ENCODE measurements around the gene KRTAP10-6. TPM values are rescaled to one million over a fixed set of nuclear protein-coding genes. Genes with fewer than 3 reads are reported as not detected.
A peak's percentile ranks its signal among the peaks of the same experiment; 100 is the strongest.
"Not testable (repeated sequence)": the region's sequence is repeated elsewhere in the genome, so short reads cannot be mapped to it uniquely, and the experiment has no call there.

KRTAP10-6 gene
- total RNA-seq, 1 donor from 2014 or later, result not detected

DNA sequence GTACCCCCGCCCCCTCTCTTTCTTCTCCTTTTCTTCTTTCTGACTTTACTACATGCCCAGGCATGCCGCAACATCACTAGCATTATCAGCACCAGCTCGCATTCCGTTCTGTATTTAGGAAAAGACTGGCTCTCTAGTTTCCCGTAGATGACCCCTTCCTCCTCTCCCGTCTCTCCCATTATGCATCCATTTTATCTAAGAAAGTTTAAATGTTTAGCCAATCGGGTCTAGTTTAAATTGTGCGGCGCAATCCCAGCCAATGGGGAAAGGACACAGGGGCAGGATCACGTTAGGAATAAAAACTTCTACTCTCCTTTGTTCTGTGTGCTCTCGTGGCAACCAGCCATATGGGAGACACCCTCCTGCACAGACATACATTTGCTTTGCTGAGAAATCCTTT, 5.8 kb upstream of the KRTAP10-6 start:
- DNase-seq (ENCODE audit: extremely low spot score, unreplicated experiment), result no peak
- H3K27me3 Mint-ChIP-seq, result peaks cover 3% of the 10 kb centered on the region
- H3K27ac Mint-ChIP-seq, result peak overlapping the region; percentile 36
- TF ChIP-seq, protein P1, sequence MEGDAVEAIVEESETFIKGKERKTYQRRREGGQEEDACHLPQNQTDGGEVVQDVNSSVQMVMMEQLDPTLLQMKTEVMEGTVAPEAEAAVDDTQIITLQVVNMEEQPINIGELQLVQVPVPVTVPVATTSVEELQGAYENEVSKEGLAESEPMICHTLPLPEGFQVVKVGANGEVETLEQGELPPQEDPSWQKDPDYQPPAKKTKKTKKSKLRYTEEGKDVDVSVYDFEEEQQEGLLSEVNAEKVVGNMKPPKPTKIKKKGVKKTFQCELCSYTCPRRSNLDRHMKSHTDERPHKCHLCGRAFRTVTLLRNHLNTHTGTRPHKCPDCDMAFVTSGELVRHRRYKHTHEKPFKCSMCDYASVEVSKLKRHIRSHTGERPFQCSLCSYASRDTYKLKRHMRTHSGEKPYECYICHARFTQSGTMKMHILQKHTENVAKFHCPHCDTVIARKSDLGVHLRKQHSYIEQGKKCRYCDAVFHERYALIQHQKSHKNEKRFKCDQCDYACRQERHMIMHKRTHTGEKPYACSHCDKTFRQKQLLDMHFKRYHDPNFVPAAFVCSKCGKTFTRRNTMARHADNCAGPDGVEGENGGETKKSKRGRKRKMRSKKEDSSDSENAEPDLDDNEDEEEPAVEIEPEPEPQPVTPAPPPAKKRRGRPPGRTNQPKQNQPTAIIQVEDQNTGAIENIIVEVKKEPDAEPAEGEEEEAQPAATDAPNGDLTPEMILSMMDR (conservative IDR thresholded peaks at IDR 0.05), result no peak
- H3K4me1 Mint-ChIP-seq (ENCODE audit: unreplicated experiment), result peaks cover 12% of the 10 kb centered on the region
- no peaks in the 10 kb centered on the region for H3K36me3 Mint-ChIP-seq
- peaks cover 13% of the 10 kb centered on the region for H3K9me3 Mint-ChIP-seq
- H3K4me3 Mint-ChIP-seq, result no peak overlapping the region

- DNase-seq (ENCODE audit: extremely low spot score, unreplicated experiment), result no peak
- Mint-ChIP-seq H3K4me1 (ENCODE audit: unreplicated experiment) (peaks cover 12% of the 10 kb centered on the region), H3K4me3 (no peak overlapping the region), H3K36me3 (no peaks in the 10 kb centered on the region), H3K9me3 (peaks cover 13% of the 10 kb centered on the region), H3K27ac (no peak overlapping the region), H3K27me3 (peaks cover 3% of the 10 kb centered on the region)
- TF ChIP-seq, protein P1 (conservative IDR thresholded peaks at IDR 0.05), result no peak
Measured at GRCh38 chr21:44596068-44596725, 3.9 kb upstream of the KRTAP10-6 start.

DNA sequence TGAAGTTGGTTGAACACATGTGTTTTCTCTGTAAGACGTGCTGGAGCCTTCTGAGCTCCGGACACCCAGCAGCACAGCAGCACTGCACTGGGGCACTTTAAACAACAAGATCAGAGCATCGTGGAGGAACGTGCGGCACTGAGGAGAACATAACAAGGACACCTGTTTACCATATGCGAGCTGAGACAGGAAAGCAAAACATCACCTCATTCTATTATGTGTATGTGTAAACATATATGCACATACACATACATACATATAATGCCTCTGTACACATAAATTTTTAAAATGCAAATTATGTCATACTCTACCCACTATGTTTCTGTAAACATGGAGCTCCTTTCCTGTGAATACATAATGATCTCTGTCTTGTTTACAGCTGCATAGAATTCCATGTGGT, 3.2 kb upstream of the KRTAP10-6 start:
- no peak for DNase-seq (ENCODE audit: extremely low spot score, unreplicated experiment)
- no peak overlapping the region for H3K4me3 Mint-ChIP-seq
- H3K27me3 Mint-ChIP-seq, result peaks cover 3% of the 10 kb centered on the region
- TF ChIP-seq, protein P1 (conservative IDR thresholded peaks at IDR 0.05), result no peak
- no peaks in the 10 kb centered on the region for H3K36me3 Mint-ChIP-seq
- peaks cover 12% of the 10 kb centered on the region for H3K4me1 Mint-ChIP-seq (ENCODE audit: unreplicated experiment)
- H3K27ac Mint-ChIP-seq, result no peak overlapping the region
- H3K9me3 Mint-ChIP-seq, result peaks cover 13% of the 10 kb centered on the region

DNA sequence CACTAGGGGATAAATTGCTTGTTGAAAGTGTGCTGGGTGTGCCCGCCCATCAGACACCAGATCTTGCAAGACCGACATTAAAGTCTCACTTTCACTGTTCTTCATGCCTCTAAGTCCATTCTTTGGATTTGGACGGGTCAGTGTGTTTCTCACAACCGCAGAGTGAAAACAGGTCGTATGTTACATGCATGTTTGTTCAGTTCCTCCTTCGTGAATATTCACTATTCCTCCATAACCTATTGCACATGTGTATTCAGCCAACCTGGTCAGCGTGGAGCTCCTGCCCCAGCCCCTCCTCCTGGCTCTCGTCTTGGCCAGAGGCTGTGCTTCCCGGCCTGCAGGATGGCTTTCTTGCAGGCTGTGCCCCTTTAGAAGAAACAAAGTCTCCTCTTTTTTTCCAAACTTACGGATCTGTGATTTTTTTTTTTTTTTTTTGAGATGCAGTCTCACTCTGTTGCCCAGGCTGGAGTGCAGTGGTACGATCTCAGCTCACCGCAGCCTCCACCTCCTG, 2.2 kb upstream of the KRTAP10-6 start:
- Mint-ChIP-seq H3K4me1 (ENCODE audit: unreplicated experiment) (peaks cover 12% of the 10 kb centered on the region), H3K4me3 (no peak overlapping the region), H3K27me3 (peaks cover 3% of the 10 kb centered on the region), H3K36me3 (no peaks in the 10 kb centered on the region), H3K9me3 (peaks cover 13% of the 10 kb centered on the region), H3K27ac (peak overlapping the region; percentile 67)
- TF ChIP-seq, protein P1 (conservative IDR thresholded peaks at IDR 0.05), result no peak
- no peak for DNase-seq (ENCODE audit: extremely low spot score, unreplicated experiment)

DNA sequence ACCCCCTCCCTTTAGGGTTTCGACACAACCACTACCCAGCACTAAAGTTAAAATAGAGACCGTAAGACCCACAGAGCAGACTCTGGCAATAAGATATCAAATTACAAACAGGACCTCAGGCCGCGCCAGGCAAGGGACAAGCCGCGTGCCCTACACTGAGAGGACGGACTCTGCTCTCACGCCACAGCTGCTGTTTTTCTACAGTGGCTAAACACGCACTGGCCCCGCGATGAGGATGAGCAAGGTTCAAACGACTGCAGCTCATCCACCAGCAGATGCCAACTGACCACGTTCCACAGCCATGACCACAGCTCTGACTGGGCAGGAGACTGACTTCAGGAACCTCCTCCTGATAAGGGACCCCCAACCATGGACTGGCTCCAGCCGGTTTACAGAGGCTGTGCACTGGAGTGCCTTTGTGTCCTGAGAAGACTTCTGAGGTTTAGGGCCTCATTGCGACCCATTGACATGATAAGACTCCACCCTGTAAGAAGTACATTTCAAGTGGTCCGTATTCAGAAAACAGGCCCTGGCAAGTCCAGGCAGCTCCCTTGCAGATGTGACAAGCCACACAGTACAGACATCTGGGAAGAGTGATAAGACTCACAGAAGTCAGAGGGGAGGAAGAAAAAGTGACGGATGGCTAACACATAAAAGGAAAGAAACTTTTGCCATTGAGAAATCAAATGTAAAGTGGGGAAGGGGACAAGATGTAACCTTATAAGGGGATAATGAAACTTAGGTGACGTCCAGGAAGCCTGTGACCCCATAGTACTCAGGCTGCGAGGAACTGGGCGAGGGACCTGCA, 1.5 kb upstream of the KRTAP10-6 start:
- Mint-ChIP-seq H3K4me3 (no peak overlapping the region), H3K36me3 (no peaks in the 10 kb centered on the region), H3K27ac (peak overlapping the region; percentile 67), H3K27me3 (peaks cover 3% of the 10 kb centered on the region), H3K4me1 (ENCODE audit: unreplicated experiment) (peaks cover 12% of the 10 kb centered on the region), H3K9me3 (peaks cover 12% of the 10 kb centered on the region)
- no peak for DNase-seq (ENCODE audit: extremely low spot score, unreplicated experiment)
- TF ChIP-seq, protein P1 (conservative IDR thresholded peaks at IDR 0.05), result no peak

- H3K4me3 Mint-ChIP-seq; H3K27me3 Mint-ChIP-seq; H3K9me3 Mint-ChIP-seq; DNase-seq (ENCODE audit: extremely low spot score, unreplicated experiment); H3K36me3 Mint-ChIP-seq; H3K4me1 Mint-ChIP-seq (ENCODE audit: unreplicated experiment); H3K27ac Mint-ChIP-seq: not testable (repeated sequence)
Measured at GRCh38 chr21:44591801-44592130, 539 bp downstream of the KRTAP10-6 start.

GRCh38 chr21:44590897-44591800, 1.2 kb downstream of the KRTAP10-6 start:
- not testable (repeated sequence) for DNase-seq (ENCODE audit: extremely low spot score, unreplicated experiment)

More at GRCh38 chr21:44590897-44591800, 1.2 kb downstream of the KRTAP10-6 start:
- not testable (repeated sequence) for H3K9me3 Mint-ChIP-seq; H3K4me1 Mint-ChIP-seq (ENCODE audit: unreplicated experiment); H3K4me3 Mint-ChIP-seq; H3K36me3 Mint-ChIP-seq; H3K27ac Mint-ChIP-seq
- H3K27me3 Mint-ChIP-seq, result peaks cover 14% of the 10 kb centered on the region

Measured in type B pancreatic cell (in vitro differentiated cells).